ENCODE results near the gene AP2A2. TPM values are rescaled to one million over a fixed set of nuclear protein-coding genes. Genes with fewer than 3 reads are reported as not detected.
A peak's percentile ranks its signal among the peaks of the same experiment; 100 is the strongest.

AP2A2 gene
- total and polyA plus RNA-seq, 8 donors = 40.0 to 60.2 (median 50.6) TPM

GRCh38 chr11:910589-911030 is 15.1 kb upstream of the AP2A2 start, which contains the start of gene CHID1:
TSS of gene CHID1 (minus strand) at chr11:910810. CDS start at chr11:904816, 5,994 bp downstream.
- no peak for TF ChIP-seq CTCF (IDR thresholded peaks at IDR 0.05)
- ATAC-seq (peak; percentile 91 to 94 (median 94)), DNase-seq (peak; percentile 85 to 95 (median 92)), FAIRE-seq (no peak)
- no peaks in the 10 kb centered on the region for H3K27me3 ChIP-seq
- H3K27ac ChIP-seq = peak within 1 kb of the TSS; percentile 65 to 86 (median 80)
- H3K4me3 ChIP-seq = peak within 1 kb of the TSS; percentile 70 to 91 (median 75)
- peaks cover 7 to 14% (median 8%) of the 10 kb centered on the region in 3 donors for H3K4me1 ChIP-seq
- intact Hi-C loops (cut with DNase I) = no loop called here
- no peaks in the 10 kb centered on the region for H3K36me3 ChIP-seq
- 0 to 1% methylated on average over 11 to 59 of the region's 59 CpGs for WGBS, 2 donors
- no peaks in the 10 kb centered on the region for H3K9me3 ChIP-seq

GRCh38 chr11:911031-911889 is 14.4 kb upstream of the AP2A2 start:
- Histone ChIP-seq H3K9me3 (no peaks in the 10 kb centered on the region), H3K27ac (peak overlapping the region; percentile 65 to 86 (median 80)), H3K4me3 (peak overlapping the region; percentile 70 to 91 (median 75)), H3K4me1 (peaks cover 7 to 12% (median 7%) of the 10 kb centered on the region in 3 donors), H3K27me3 (no peaks in the 10 kb centered on the region), H3K36me3 (no peaks in the 10 kb centered on the region)
- FAIRE-seq = no peak
- intact Hi-C loops (cut with DNase I) = no loop called here
- TF ChIP-seq CTCF (IDR thresholded peaks at IDR 0.05) = no peak
- peak in 3 of 6 donors; percentile 33 to 85 (median 37) for DNase-seq
- WGBS, 2 donors = 10 to 13% methylated on average over 65 to 68 of the region's 68 CpGs
- peak; percentile 21 to 43 (median 23) for ATAC-seq

- no peak for ATAC-seq
- Histone ChIP-seq H3K36me3 (no peaks in the 10 kb centered on the region), H3K27me3 (no peaks in the 10 kb centered on the region), H3K27ac (peak overlapping the region in 2 of 4 donors; percentile 83 to 86), H3K4me3 (no peak overlapping the region), H3K9me3 (no peaks in the 10 kb centered on the region), H3K4me1 (peaks cover 5 to 10% (median 7%) of the 10 kb centered on the region in 3 donors)
- 95 to 97% methylated on average over 11 of the region's 11 CpGs for WGBS, 2 donors
- TF ChIP-seq CTCF (IDR thresholded peaks at IDR 0.05) = no peak
- no peak for FAIRE-seq
- intact Hi-C loops (cut with DNase I) = no loop called here
- DNase-seq = no peak
Observed at GRCh38 chr11:911890-912219, 13.8 kb upstream of the AP2A2 start.

GRCh38 chr11:912266-912665 is 13.4 kb upstream of the AP2A2 start:
- Histone ChIP-seq H3K27ac (no peak overlapping the region), H3K4me1 (peaks cover 5 to 10% (median 7%) of the 10 kb centered on the region in 3 donors), H3K36me3 (no peaks in the 10 kb centered on the region), H3K27me3 (no peaks in the 10 kb centered on the region), H3K4me3 (no peak overlapping the region), H3K9me3 (no peaks in the 10 kb centered on the region)
- no peak for FAIRE-seq
- peak in 2 of 6 donors; percentile 35 to 55 for DNase-seq
- ATAC-seq = no peak
- intact Hi-C loops (cut with DNase I) = no loop called here
- TF ChIP-seq CTCF (IDR thresholded peaks at IDR 0.05) = no peak
- 96 to 98% methylated on average over 14 of the region's 14 CpGs for WGBS, 2 donors

- no peak for TF ChIP-seq CTCF (IDR thresholded peaks at IDR 0.05)
- ATAC-seq (no peak), FAIRE-seq (no peak), DNase-seq (no peak)
- 77 to 81% methylated on average over 4 of the region's 4 CpGs for WGBS, 2 donors
- Histone ChIP-seq H3K4me3 (no peak overlapping the region), H3K27me3 (no peaks in the 10 kb centered on the region), H3K9me3 (no peaks in the 10 kb centered on the region), H3K4me1 (peaks cover 5 to 10% (median 7%) of the 10 kb centered on the region in 3 donors), H3K36me3 (no peaks in the 10 kb centered on the region), H3K27ac (no peak overlapping the region)
- intact Hi-C loops (cut with DNase I) = no loop called here
Observed at GRCh38 chr11:913043-913442, 12.6 kb upstream of the AP2A2 start.

Data from pancreas (tissue), 10 donors.